HK-2 (cell line): Measurements from ENCODE around the gene PAX7.

Experiments
- DNase-seq: peaks from one replicate; pipeline ENCODE4 v3.0.0-alpha.2; 2018; ENCODE audit not compliant: unreplicated experiment

Gene PAX7

DNA sequence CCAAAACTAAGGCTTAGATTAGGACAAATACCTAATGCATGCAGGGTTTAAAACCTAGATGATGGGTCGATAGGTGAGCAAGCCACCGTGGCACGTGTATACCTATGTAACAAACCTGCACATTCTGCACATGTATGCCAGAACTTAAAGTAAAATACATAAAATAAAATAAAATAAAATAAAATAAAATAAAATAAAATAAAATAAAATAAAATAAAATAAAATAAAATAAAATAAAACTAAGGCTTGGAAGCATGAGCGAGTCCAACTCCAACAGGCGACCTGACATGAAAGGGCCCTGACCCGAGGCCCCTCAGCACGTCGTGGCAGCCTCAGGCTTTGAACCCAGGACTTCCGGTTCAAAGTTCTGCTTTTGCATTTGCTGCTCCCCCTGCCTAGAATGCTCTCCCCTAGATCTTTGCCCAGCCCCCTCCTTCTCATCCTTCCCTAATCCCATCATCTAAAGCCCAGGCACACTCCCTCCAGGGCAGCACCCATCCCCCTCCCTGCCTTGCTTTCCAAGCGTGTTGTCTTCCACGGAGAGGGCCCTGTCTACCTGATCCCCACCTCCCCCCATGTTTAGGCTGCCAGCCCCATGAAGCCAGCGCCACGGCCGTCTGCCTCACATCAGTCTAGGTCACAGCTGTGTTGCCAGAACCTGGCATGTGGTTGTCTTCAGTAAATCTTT lies 164.5 kb downstream of the PAX7 start:
- DNase-seq = no peak

DNA sequence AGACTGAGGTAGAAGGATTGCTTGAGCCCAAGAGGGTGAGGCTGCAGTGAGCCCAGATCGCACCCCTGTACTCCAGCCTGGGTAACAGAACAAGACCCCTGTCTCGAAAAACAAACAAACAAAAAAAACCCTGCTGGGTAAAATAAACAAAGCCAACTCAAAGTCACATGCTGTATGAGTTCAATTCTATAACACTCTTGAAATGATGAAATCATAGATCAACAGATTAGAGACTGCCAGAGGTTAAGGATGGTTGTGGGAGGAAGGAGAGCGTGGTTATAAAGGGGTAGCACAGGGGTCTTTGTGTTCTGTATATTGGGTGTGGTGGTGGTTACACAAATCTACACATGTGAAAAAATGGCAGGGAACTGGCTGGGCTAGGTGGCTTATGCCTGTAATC lies 166.3 kb downstream of the PAX7 start:
- no peak for DNase-seq
